Liver (tissue), 9 donors: ENCODE data around the gene EPB41L4A. TPM values are rescaled to one million over a fixed set of nuclear protein-coding genes. Genes with fewer than 3 reads are reported as not detected.

Experiments
- DNase-seq: peaks from one replicate; pipeline ENCODE4 v3.0.0-alpha.2; 2017; ENCODE audit warnings: low spot score
- H3K27ac ChIP-seq, 2 donors: one replicate each; pipeline ENCODE4 v1.7.0; 2013; ENCODE audit warnings: inconsistent platforms in 2 of 2, low read length in 2 of 2, control low read depth in 1 of 2, low read depth in 1 of 2, mild to moderate bottlenecking in 1 of 2
- H3K27me3 ChIP-seq, 4 donors: one replicate each; pipeline versions ENCODE4 v1.6.1 to v1.7.0; 2013; ENCODE audit warnings: low read length in 3 of 4, inconsistent platforms in 1 of 4, mild to moderate bottlenecking in 1 of 4, moderate library complexity in 1 of 4; ENCODE audit not compliant: control insufficient read depth in 4 of 4, insufficient read depth in 4 of 4
- H3K36me3 ChIP-seq, 4 donors: one replicate each; pipeline versions ENCODE4 v1.6.1 to v1.7.0; 2013; ENCODE audit warnings: low read length in 3 of 4, mild to moderate bottlenecking in 3 of 4, low read depth in 1 of 4, moderate library complexity in 1 of 4; ENCODE audit not compliant: control insufficient read depth in 4 of 4, insufficient read depth in 3 of 4
- H3K4me1 ChIP-seq, 4 donors: one replicate each; pipeline versions ENCODE4 v1.6.1 to v1.7.0; 2013; ENCODE audit warnings: low read length in 3 of 4, mild to moderate bottlenecking in 3 of 4, moderate library complexity in 1 of 4; ENCODE audit not compliant: control insufficient read depth in 4 of 4, insufficient read depth in 4 of 4
- H3K4me3 ChIP-seq, 3 donors: one replicate each; pipeline versions ENCODE4 v1.6.1 to v1.7.0; 2013; ENCODE audit warnings: low read length in 3 of 3, control low read depth in 1 of 3, low read depth in 1 of 3, mild to moderate bottlenecking in 1 of 3
- H3K9ac ChIP-seq, 2 donors: one replicate each; pipeline ENCODE4 v1.7.0; 2013; ENCODE audit warnings: low read length in 2 of 2, mild to moderate bottlenecking in 2 of 2, moderate library complexity in 2 of 2, control low read depth in 1 of 2, low read depth in 1 of 2
- H3K9me3 ChIP-seq, 4 donors: one replicate each; pipeline versions ENCODE4 v1.6.1 to v1.7.0; 2013; ENCODE audit warnings: low read length in 3 of 4; ENCODE audit not compliant: control insufficient read depth in 4 of 4
- EGR1 ChIP-seq, 2 donors: IDR thresholded peaks; 2 replicates each; pipeline ENCODE4 v1.6.1; 2016 to 2018; ENCODE audit warnings: antibody characterized with exemption in 2 of 2, low read depth in 2 of 2
- FOXA1 ChIP-seq: IDR thresholded peaks from 2 replicates; pipeline ENCODE4 v1.6.1; 2016; ENCODE audit warnings: antibody characterized with exemption
- FOXA2 ChIP-seq: IDR thresholded peaks from 2 replicates; pipeline ENCODE4 v1.6.1; 2016; ENCODE audit warnings: antibody characterized with exemption
- GABPA ChIP-seq, 2 donors: IDR thresholded peaks in 1 of 2; conservative IDR thresholded peaks in 1 of 2; 2 replicates each; pipeline ENCODE4 v1.6.1; 2016; ENCODE audit warnings: antibody characterized with exemption in 2 of 2, mild to moderate bottlenecking in 1 of 2, moderate library complexity in 1 of 2
- HNF4A ChIP-seq, 2 donors: conservative IDR thresholded peaks; 2 replicates each; pipeline ENCODE4 v1.6.1; 2016; ENCODE audit warnings: antibody characterized with exemption in 2 of 2, mild to moderate bottlenecking in 2 of 2
- HNF4G ChIP-seq: IDR thresholded peaks from 2 replicates; pipeline ENCODE4 v1.6.1; 2016; ENCODE audit warnings: antibody characterized with exemption
- JUND ChIP-seq, 2 donors: IDR thresholded peaks; 2 replicates each; pipeline ENCODE4 v1.6.1; 2016; ENCODE audit warnings: antibody characterized with exemption in 2 of 2
- NR2F2 ChIP-seq: IDR thresholded peaks from 2 replicates; pipeline ENCODE4 v1.6.1; 2016; ENCODE audit warnings: antibody characterized with exemption
- RAD21 ChIP-seq, 2 donors: IDR thresholded peaks; 2 replicates each; pipeline ENCODE4 v1.6.1; 2016; ENCODE audit warnings: antibody characterized with exemption in 2 of 2, mild to moderate bottlenecking in 2 of 2
- RXRA ChIP-seq, 2 donors: IDR thresholded peaks; 2 replicates each; pipeline ENCODE4 v1.6.1; 2017 to 2018; ENCODE audit warnings: antibody characterized with exemption in 2 of 2, mild to moderate bottlenecking in 1 of 2
- SP1 ChIP-seq: IDR thresholded peaks from 2 replicates; pipeline ENCODE4 v1.6.1; 2018; ENCODE audit warnings: antibody characterized with exemption, mild to moderate bottlenecking
- TAF1 ChIP-seq: conservative IDR thresholded peaks from 2 replicates; pipeline ENCODE4 v1.6.1; 2016; ENCODE audit warnings: antibody characterized with exemption, mild to moderate bottlenecking
- YY1 ChIP-seq: IDR thresholded peaks from 2 replicates; pipeline ENCODE4 v1.6.1; 2016; ENCODE audit warnings: antibody characterized with exemption, mild to moderate bottlenecking
- WGBS: extraction: QIAGEN DNeasy Blood & Tissue Kit; methylation state at CpG from one replicate; pipeline ENCODE4 v1.1.7; 2013; 5-methylcytosine and 5-hydroxymethylcytosine counted together
- polyA plus RNA-seq, 2 donors: library from polyadenylated mRNA; stranded (reverse) in 1 of 2; unstranded in 1 of 2; fragments of 200-250 nt in 1 of 2; fragments of >200 nt in 1 of 2; fragmentation: Nextera tagmentation in 1 of 2; extraction: Ambion mirVana in 1 of 2; gene quantifications; one replicate each; pipeline versions ENCODE4 v1.2.1 to v1.2.3, GENCODE V29; 2013 to 2015
- total RNA-seq, 2 donors: library from RNA; depleted of rRNA; stranded (reverse); fragments of >200 nt; gene quantifications; one replicate each; pipeline ENCODE4 v1.2.3, GENCODE V29; 2014
- TF ChIP-seq, protein P1 (sequence below): fragments of 150-350 bp; IDR thresholded peaks from 2 replicates; pipeline ENCODE4 v1.5.1; 2017; ENCODE audit warnings: improper control_type of control experiment, low read depth, low read length; ENCODE audit not compliant: missing input control
- TF ChIP-seq, protein P2 (sequence below): IDR thresholded peaks from 2 replicates; pipeline ENCODE4 v1.6.1; 2016; ENCODE audit warnings: antibody characterized with exemption
- TF ChIP-seq, protein P3 (sequence below): IDR thresholded peaks from 2 replicates; pipeline ENCODE4 v1.6.1; 2016; ENCODE audit warnings: antibody characterized with exemption
- TF ChIP-seq, protein P4 (sequence below): IDR thresholded peaks from 2 replicates; pipeline ENCODE4 v1.6.1; 2016; ENCODE audit warnings: antibody characterized with exemption, mild to moderate bottlenecking
- TF ChIP-seq, protein P5 (sequence below): IDR thresholded peaks from 2 replicates; pipeline ENCODE4 v1.6.1; 2016; ENCODE audit warnings: antibody characterized with exemption
- donor health status: healthy.
- donor health status: healthy.
- donor health status: healthy.
- donor health status: healthy.
- donor health status: healthy.

Gene EPB41L4A
- total and polyA plus RNA-seq, 4 donors = 1.1 to 8.0 (median 3.9) TPM

DNA sequence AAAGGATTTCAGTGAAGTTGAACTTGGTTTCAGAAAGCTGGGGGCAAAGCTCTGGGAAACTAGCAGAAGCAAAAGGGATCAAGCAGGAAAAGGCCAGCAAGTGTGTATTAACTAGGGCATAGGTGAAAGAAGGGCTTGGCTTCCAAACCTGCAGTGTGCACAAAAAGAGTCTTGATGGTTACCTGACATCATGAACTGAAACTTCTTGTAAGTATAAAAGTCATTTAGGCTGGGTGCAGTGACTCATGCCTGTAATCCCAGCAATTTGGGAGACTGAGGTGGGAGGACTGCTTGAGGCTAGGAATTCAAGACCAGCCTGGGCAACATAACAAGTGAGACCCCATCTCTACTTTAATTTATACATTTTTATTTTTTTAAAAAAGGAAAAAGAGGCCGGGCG lies 216.4 kb downstream of the EPB41L4A start:
- WGBS = 97% methylated on average over 2 of the region's 2 CpGs
- no peak for DNase-seq
- H3K27me3 ChIP-seq = no peaks in the 10 kb centered on the region
- H3K4me1 ChIP-seq = no peaks in the 10 kb centered on the region
- no peaks in the 10 kb centered on the region for H3K36me3 ChIP-seq
- H3K9me3 ChIP-seq = no peaks in the 10 kb centered on the region
- TF ChIP-seq RXRA (IDR thresholded peaks at IDR 0.05) (no peak), TAF1 (no peak), YY1 (no peak), RAD21 (IDR thresholded peaks at IDR 0.05) (no peak), EGR1 (IDR thresholded peaks at IDR 0.05; ENCODE audit: low read depth in 2 of 2) (no peak), GABPA (IDR thresholded peaks at IDR 0.05 in 1 of 2, conservative IDR thresholded peaks at IDR 0.05 in 1 of 2) (no peak), NR2F2 (no peak)
- TF ChIP-seq, protein P1, sequence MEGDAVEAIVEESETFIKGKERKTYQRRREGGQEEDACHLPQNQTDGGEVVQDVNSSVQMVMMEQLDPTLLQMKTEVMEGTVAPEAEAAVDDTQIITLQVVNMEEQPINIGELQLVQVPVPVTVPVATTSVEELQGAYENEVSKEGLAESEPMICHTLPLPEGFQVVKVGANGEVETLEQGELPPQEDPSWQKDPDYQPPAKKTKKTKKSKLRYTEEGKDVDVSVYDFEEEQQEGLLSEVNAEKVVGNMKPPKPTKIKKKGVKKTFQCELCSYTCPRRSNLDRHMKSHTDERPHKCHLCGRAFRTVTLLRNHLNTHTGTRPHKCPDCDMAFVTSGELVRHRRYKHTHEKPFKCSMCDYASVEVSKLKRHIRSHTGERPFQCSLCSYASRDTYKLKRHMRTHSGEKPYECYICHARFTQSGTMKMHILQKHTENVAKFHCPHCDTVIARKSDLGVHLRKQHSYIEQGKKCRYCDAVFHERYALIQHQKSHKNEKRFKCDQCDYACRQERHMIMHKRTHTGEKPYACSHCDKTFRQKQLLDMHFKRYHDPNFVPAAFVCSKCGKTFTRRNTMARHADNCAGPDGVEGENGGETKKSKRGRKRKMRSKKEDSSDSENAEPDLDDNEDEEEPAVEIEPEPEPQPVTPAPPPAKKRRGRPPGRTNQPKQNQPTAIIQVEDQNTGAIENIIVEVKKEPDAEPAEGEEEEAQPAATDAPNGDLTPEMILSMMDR = no peak
- TF ChIP-seq, protein P2, sequence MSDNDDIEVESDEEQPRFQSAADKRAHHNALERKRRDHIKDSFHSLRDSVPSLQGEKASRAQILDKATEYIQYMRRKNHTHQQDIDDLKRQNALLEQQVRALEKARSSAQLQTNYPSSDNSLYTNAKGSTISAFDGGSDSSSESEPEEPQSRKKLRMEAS = no peak
- TF ChIP-seq, protein P3, sequence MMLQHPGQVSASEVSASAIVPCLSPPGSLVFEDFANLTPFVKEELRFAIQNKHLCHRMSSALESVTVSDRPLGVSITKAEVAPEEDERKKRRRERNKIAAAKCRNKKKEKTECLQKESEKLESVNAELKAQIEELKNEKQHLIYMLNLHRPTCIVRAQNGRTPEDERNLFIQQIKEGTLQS = no peak
- TF ChIP-seq, protein P4, sequence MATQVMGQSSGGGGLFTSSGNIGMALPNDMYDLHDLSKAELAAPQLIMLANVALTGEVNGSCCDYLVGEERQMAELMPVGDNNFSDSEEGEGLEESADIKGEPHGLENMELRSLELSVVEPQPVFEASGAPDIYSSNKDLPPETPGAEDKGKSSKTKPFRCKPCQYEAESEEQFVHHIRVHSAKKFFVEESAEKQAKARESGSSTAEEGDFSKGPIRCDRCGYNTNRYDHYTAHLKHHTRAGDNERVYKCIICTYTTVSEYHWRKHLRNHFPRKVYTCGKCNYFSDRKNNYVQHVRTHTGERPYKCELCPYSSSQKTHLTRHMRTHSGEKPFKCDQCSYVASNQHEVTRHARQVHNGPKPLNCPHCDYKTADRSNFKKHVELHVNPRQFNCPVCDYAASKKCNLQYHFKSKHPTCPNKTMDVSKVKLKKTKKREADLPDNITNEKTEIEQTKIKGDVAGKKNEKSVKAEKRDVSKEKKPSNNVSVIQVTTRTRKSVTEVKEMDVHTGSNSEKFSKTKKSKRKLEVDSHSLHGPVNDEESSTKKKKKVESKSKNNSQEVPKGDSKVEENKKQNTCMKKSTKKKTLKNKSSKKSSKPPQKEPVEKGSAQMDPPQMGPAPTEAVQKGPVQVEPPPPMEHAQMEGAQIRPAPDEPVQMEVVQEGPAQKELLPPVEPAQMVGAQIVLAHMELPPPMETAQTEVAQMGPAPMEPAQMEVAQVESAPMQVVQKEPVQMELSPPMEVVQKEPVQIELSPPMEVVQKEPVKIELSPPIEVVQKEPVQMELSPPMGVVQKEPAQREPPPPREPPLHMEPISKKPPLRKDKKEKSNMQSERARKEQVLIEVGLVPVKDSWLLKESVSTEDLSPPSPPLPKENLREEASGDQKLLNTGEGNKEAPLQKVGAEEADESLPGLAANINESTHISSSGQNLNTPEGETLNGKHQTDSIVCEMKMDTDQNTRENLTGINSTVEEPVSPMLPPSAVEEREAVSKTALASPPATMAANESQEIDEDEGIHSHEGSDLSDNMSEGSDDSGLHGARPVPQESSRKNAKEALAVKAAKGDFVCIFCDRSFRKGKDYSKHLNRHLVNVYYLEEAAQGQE = no peak
- no peak overlapping the region for H3K27ac ChIP-seq
- H3K4me3 ChIP-seq = no peak overlapping the region
- H3K9ac ChIP-seq = no peak overlapping the region

DNA sequence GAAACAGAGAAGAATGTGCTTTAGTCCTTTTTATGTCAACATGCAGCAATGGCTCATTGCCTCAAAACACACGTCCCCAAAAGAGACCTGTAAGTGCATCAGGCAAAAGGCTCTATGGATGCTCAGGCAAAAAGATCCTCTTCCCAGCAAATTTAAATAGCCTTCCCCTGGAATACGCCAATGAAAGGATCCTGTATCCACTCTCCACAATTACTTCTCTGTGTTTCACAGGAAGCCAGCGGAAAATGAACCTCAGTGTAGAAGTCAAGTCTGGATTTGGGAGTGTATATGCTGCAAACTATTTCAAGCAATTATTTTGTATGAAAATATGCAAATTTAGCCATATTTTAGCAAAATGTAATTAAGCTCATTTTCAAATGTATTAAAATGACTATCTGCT lies 217.9 kb downstream of the EPB41L4A start:
- Histone ChIP-seq H3K27me3 (no peaks in the 10 kb centered on the region), H3K27ac (no peak overlapping the region), H3K9ac (no peak overlapping the region), H3K36me3 (no peaks in the 10 kb centered on the region), H3K4me1 (no peaks in the 10 kb centered on the region), H3K9me3 (no peaks in the 10 kb centered on the region), H3K4me3 (no peak overlapping the region)
- WGBS = 85% methylated on average over 3 of the region's 3 CpGs
- DNase-seq = no peak
- no peak for TF ChIP-seq FOXA2
- TF ChIP-seq JUND (IDR thresholded peaks at IDR 0.05) = no peak
- TF ChIP-seq RAD21 (IDR thresholded peaks at IDR 0.05) = no peak
- TF ChIP-seq RXRA (IDR thresholded peaks at IDR 0.05) = no peak
- TF ChIP-seq, protein P5, sequence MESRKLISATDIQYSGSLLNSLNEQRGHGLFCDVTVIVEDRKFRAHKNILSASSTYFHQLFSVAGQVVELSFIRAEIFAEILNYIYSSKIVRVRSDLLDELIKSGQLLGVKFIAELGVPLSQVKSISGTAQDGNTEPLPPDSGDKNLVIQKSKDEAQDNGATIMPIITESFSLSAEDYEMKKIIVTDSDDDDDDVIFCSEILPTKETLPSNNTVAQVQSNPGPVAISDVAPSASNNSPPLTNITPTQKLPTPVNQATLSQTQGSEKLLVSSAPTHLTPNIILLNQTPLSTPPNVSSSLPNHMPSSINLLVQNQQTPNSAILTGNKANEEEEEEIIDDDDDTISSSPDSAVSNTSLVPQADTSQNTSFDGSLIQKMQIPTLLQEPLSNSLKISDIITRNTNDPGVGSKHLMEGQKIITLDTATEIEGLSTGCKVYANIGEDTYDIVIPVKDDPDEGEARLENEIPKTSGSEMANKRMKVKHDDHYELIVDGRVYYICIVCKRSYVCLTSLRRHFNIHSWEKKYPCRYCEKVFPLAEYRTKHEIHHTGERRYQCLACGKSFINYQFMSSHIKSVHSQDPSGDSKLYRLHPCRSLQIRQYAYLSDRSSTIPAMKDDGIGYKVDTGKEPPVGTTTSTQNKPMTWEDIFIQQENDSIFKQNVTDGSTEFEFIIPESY = no peak
- TF ChIP-seq, protein P2 = no peak
- TF ChIP-seq, protein P1 = no peak
- TF ChIP-seq SP1 = no peak
- TF ChIP-seq GABPA (IDR thresholded peaks at IDR 0.05 in 1 of 2, conservative IDR thresholded peaks at IDR 0.05 in 1 of 2) = no peak
- TF ChIP-seq HNF4A (conservative IDR thresholded peaks at IDR 0.05) = no peak
- TF ChIP-seq HNF4G = no peak
- TF ChIP-seq, protein P4 = no peak
- TF ChIP-seq EGR1 (IDR thresholded peaks at IDR 0.05; ENCODE audit: low read depth in 2 of 2) = no peak
- no peak for TF ChIP-seq FOXA1
